Measurements from ENCODE around the gene DRD4.
"Not testable (repeated sequence)": the region's sequence is repeated elsewhere in the genome, so short reads cannot be mapped to it uniquely, and the experiment has no call there.

The DRD4 gene

GRCh38 chr11:645536-645935 lies 8.5 kb downstream of the DRD4 start:
- DNase-seq (ENCODE audit: low read depth): no peak

GRCh38 chr11:646214-646613 lies 9.1 kb downstream of the DRD4 start:
- DNase-seq (ENCODE audit: low read depth): no peak

- not testable (repeated sequence) for DNase-seq (ENCODE audit: low read depth)
Observed at GRCh38 chr11:647672-648158, 10.6 kb downstream of the DRD4 start.

- DNase-seq (ENCODE audit: low read depth): no peak
Observed at GRCh38 chr11:650482-650881, 13.4 kb downstream of the DRD4 start.

- DNase-seq (ENCODE audit: low read depth): not testable (repeated sequence)
Observed at GRCh38 chr11:653136-653535, 16.1 kb downstream of the DRD4 start.

GRCh38 chr11:653837-654236 lies 16.8 kb downstream of the DRD4 start:
- DNase-seq (ENCODE audit: low read depth): no peak

- not testable (repeated sequence) for DNase-seq (ENCODE audit: low read depth)
Observed at GRCh38 chr11:654444-654843, 17.4 kb downstream of the DRD4 start.

GRCh38 chr11:655036-655726 lies 18.1 kb downstream of the DRD4 start:
- no peak for DNase-seq (ENCODE audit: low read depth)

- no peak for DNase-seq (ENCODE audit: low read depth)
Observed at GRCh38 chr11:656426-656825, 19.4 kb downstream of the DRD4 start.

- no peak for DNase-seq (ENCODE audit: low read depth)
Observed at GRCh38 chr11:656866-657265, 19.8 kb downstream of the DRD4 start.

GRCh38 chr11:657691-658126 lies 20.6 kb downstream of the DRD4 start:
- no peak for DNase-seq (ENCODE audit: low read depth)

GRCh38 chr11:659532-660085 lies 22.5 kb downstream of the DRD4 start:
- no peak for DNase-seq (ENCODE audit: low read depth)

- DNase-seq (ENCODE audit: low read depth): no peak
Observed at GRCh38 chr11:660281-660680, 23.2 kb downstream of the DRD4 start.

GRCh38 chr11:660681-661444 lies 23.8 kb downstream of the DRD4 start:
- DNase-seq (ENCODE audit: low read depth): no peak

GRCh38 chr11:662689-663274 lies 25.7 kb downstream of the DRD4 start:
- DNase-seq (ENCODE audit: low read depth): no peak

- no peak for DNase-seq (ENCODE audit: low read depth)
Observed at GRCh38 chr11:665062-665703, 28.1 kb downstream of the DRD4 start.

- no peak for DNase-seq (ENCODE audit: low read depth)
Observed at GRCh38 chr11:665704-666281, 28.7 kb downstream of the DRD4 start.

GRCh38 chr11:673866-674265 lies 36.8 kb downstream of the DRD4 start:
- no peak for DNase-seq (ENCODE audit: low read depth)

- no peak for DNase-seq (ENCODE audit: low read depth)
Observed at GRCh38 chr11:674406-674805, 37.3 kb downstream of the DRD4 start.

- no peak for DNase-seq (ENCODE audit: low read depth)
Observed at GRCh38 chr11:678297-678696, 41.2 kb downstream of the DRD4 start.

- DNase-seq (ENCODE audit: low read depth): no peak
Observed at GRCh38 chr11:679271-680207, 42.5 kb downstream of the DRD4 start.
